ENCODE results near the gene FAM170B. TPM values are rescaled to one million over a fixed set of nuclear protein-coding genes. Genes with fewer than 3 reads are reported as not detected.

FAM170B gene
- total RNA-seq, 1 experiment from 2014 or later: not detected

GRCh38 chr10:49179699-49180443, 46.0 kb upstream of the FAM170B start:
- Histone ChIP-seq H3K27ac (ENCODE audit: low read length) (no peak overlapping the region), H3K36me3 (ENCODE audit: low read depth, low read length) (no peaks in the 10 kb centered on the region), H3K9me2 (replicated peaks; ENCODE audit: low read length) (no peaks in the 10 kb centered on the region), H3K4me3 (ENCODE audit: low read length) (no peak overlapping the region), H3K4me2 (ENCODE audit: low read length) (no peak overlapping the region), H3K79me2 (ENCODE audit: low read length) (no peaks in the 10 kb centered on the region), H3K9ac (ENCODE audit: low read length) (no peak overlapping the region), H2AFZ (ENCODE audit: low read length) (no peak overlapping the region), H3K27me3 (ENCODE audit: low read length) (peaks cover 43% of the 10 kb centered on the region), H3K9me3 (ENCODE audit: low read length) (no peaks in the 10 kb centered on the region), H3F3A (ENCODE audit: low read length, unreplicated experiment) (no peaks in the 10 kb centered on the region), H3K4me1 (ENCODE audit: insufficient read depth, low read length) (peaks cover 18% of the 10 kb centered on the region), H4K20me1 (ENCODE audit: low read length) (no peaks in the 10 kb centered on the region)
- intact Hi-C loops (cut with micrococcal nuclease): no loop called here
- ATAC-seq (no peak), DNase-seq (no peak)
- no TSS peak for BruUV-seq (replicated peaks)
- TF ChIP-seq EZH2phosphoT487 (IDR thresholded peaks at IDR 0.05; ENCODE audit: borderline replicate concordance, low read length) (no peak), EZH2 (IDR thresholded peaks at IDR 0.05; ENCODE audit: low read length, unreplicated experiment) (no peak), CTCF (conservative IDR thresholded peaks at IDR 0.05; ENCODE audit: low read depth, low read length) (no peak)
- POLR2A ChIA-PET (ENCODE audit: unreplicated experiment): no interaction called here
- CTCF ChIA-PET: interaction anchor here (0.6 kb wide), 1 partner anchor 15 kb away, joined by 3 read pairs; no protein-coding TSS in a partner anchor

- no peak overlapping the region for H3K4me3 ChIP-seq (ENCODE audit: low read length)
- BruUV-seq (replicated peaks): no TSS peak
- CTCF ChIA-PET: interaction anchor here (0.6 kb wide), 1 partner anchor 14 kb away, joined by 3 read pairs; no protein-coding TSS in a partner anchor
- no peaks in the 10 kb centered on the region for H4K20me1 ChIP-seq (ENCODE audit: low read length)
- no peaks in the 10 kb centered on the region for H3F3A ChIP-seq (ENCODE audit: low read length, unreplicated experiment)
- no peaks in the 10 kb centered on the region for H3K9me3 ChIP-seq (ENCODE audit: low read length)
- intact Hi-C loops (cut with micrococcal nuclease): no loop called here
- no peaks in the 10 kb centered on the region for H3K36me3 ChIP-seq (ENCODE audit: low read depth, low read length)
- peaks cover 18% of the 10 kb centered on the region for H3K4me1 ChIP-seq (ENCODE audit: insufficient read depth, low read length)
- no peak for DNase-seq
- no peaks in the 10 kb centered on the region for H3K79me2 ChIP-seq (ENCODE audit: low read length)
- H3K9me2 ChIP-seq (replicated peaks; ENCODE audit: low read length): no peaks in the 10 kb centered on the region
- peaks cover 32% of the 10 kb centered on the region for H3K27me3 ChIP-seq (ENCODE audit: low read length)
- ATAC-seq: no peak
- peak overlapping the region; percentile 79; the same call in 1 of the 2 replicates for H3K27ac ChIP-seq (ENCODE audit: low read length)
- TF ChIP-seq EZH2 (IDR thresholded peaks at IDR 0.05; ENCODE audit: low read length, unreplicated experiment): no peak
- TF ChIP-seq EZH2phosphoT487 (IDR thresholded peaks at IDR 0.05; ENCODE audit: borderline replicate concordance, low read length): no peak
- no peak for TF ChIP-seq CTCF (conservative IDR thresholded peaks at IDR 0.05; ENCODE audit: low read depth, low read length)
- H2AFZ ChIP-seq (ENCODE audit: low read length): no peak overlapping the region
- H3K4me2 ChIP-seq (ENCODE audit: low read length): no peak overlapping the region
- POLR2A ChIA-PET (ENCODE audit: unreplicated experiment): no interaction called here
- H3K9ac ChIP-seq (ENCODE audit: low read length): no peak overlapping the region
Observed at GRCh38 chr10:49178489-49179471, 45.0 kb upstream of the FAM170B start.

Measured in PC-3 (cell line).